ENCODE measurements around the gene PPM1B. TPM values are rescaled to one million over a fixed set of nuclear protein-coding genes. Genes with fewer than 3 reads are reported as not detected.
A peak's percentile ranks its signal among the peaks of the same experiment; 100 is the strongest.

PPM1B gene
- total RNA-seq, 3 donors from 2014 or later (not counting 1 experiment from before 2014, with no cell fraction given), result 79.9 to 102 (median 98.8) TPM

GRCh38 chr2:44200011-44200410 is 31.3 kb downstream of the PPM1B start:
- Histone ChIP-seq H3K4me1 (ENCODE audit: control insufficient read depth, insufficient read depth, low read length) (peaks cover 3% of the 10 kb centered on the region), H3K4me3 (ENCODE audit: low read length) (no peak overlapping the region), H3K36me3 (ENCODE audit: control insufficient read depth, insufficient read depth, low read length) (peaks cover 6% of the 10 kb centered on the region), H3K27ac (ENCODE audit: low read length) (no peak overlapping the region), H3K27me3 (ENCODE audit: control insufficient read depth, insufficient read depth, low read length) (no peaks in the 10 kb centered on the region), H3K9me3 (ENCODE audit: control insufficient read depth, insufficient read depth, low read length) (no peaks in the 10 kb centered on the region)
- WGBS (ENCODE audit: insufficient coverage), result 100% methylated on average over 1 of the region's 1 CpG
- no peaks in the 10 kb centered on the region for H3K9me3 Mint-ChIP-seq
- no peaks in the 10 kb centered on the region for H3K27me3 Mint-ChIP-seq (ENCODE audit: low read depth in 2 of 2)
- no peak for ATAC-seq
- peak overlapping the region; percentile 29 to 49 for H3K27ac Mint-ChIP-seq
- no peak overlapping the region for H3K4me3 Mint-ChIP-seq
- H3K36me3 Mint-ChIP-seq, result peaks cover 10% of the 10 kb centered on the region
- DNase-seq, result no peak
- no peak for TF ChIP-seq CTCF (IDR thresholded peaks at IDR 0.05)
- H3K4me1 Mint-ChIP-seq, result peaks cover 61 to 65% of the 10 kb centered on the region in 2 donors
- intact Hi-C loops (cut with micrococcal nuclease), result no loop called here

- Histone ChIP-seq H3K27ac (ENCODE audit: low read length) (no peak overlapping the region), H3K4me3 (ENCODE audit: low read length) (no peak overlapping the region), H3K27me3 (ENCODE audit: control insufficient read depth, insufficient read depth, low read length) (no peaks in the 10 kb centered on the region), H3K36me3 (ENCODE audit: control insufficient read depth, insufficient read depth, low read length) (peaks cover 6% of the 10 kb centered on the region), H3K9me3 (ENCODE audit: control insufficient read depth, insufficient read depth, low read length) (no peaks in the 10 kb centered on the region), H3K4me1 (ENCODE audit: control insufficient read depth, insufficient read depth, low read length) (peaks cover 3% of the 10 kb centered on the region)
- intact Hi-C loops (cut with micrococcal nuclease), result no loop called here
- H3K27me3 Mint-ChIP-seq (ENCODE audit: low read depth in 2 of 2), result no peaks in the 10 kb centered on the region
- no peak for TF ChIP-seq CTCF (IDR thresholded peaks at IDR 0.05)
- DNase-seq, result no peak
- H3K27ac Mint-ChIP-seq, result peak overlapping the region; percentile 49 to 66
- WGBS (ENCODE audit: insufficient coverage), result 100% methylated on average over 3 of the region's 5 CpGs
- H3K4me1 Mint-ChIP-seq, result peaks cover 61% of the 10 kb centered on the region in 2 donors
- H3K36me3 Mint-ChIP-seq, result peaks cover 10% of the 10 kb centered on the region
- no peak for ATAC-seq
- H3K4me3 Mint-ChIP-seq, result no peak overlapping the region
- H3K9me3 Mint-ChIP-seq, result no peaks in the 10 kb centered on the region
These were observed 32.1 kb downstream of the PPM1B start for GRCh38 chr2:44200759-44201158.

- Mint-ChIP-seq H3K9me3 (no peaks in the 10 kb centered on the region), H3K36me3 (peaks cover 10% of the 10 kb centered on the region), H3K27ac (peak overlapping the region; percentile 32 to 66), H3K4me1 (peaks cover 54 to 56% of the 10 kb centered on the region in 2 donors), H3K27me3 (ENCODE audit: low read depth in 2 of 2) (no peaks in the 10 kb centered on the region), H3K4me3 (no peak overlapping the region)
- peaks cover 3% of the 10 kb centered on the region for H3K4me1 ChIP-seq (ENCODE audit: control insufficient read depth, insufficient read depth, low read length)
- ATAC-seq (no peak), DNase-seq (no peak)
- 97% methylated on average over 5 of the region's 6 CpGs for WGBS (ENCODE audit: insufficient coverage)
- H3K9me3 ChIP-seq (ENCODE audit: control insufficient read depth, insufficient read depth, low read length), result no peaks in the 10 kb centered on the region
- no peaks in the 10 kb centered on the region for H3K27me3 ChIP-seq (ENCODE audit: control insufficient read depth, insufficient read depth, low read length)
- intact Hi-C loops (cut with micrococcal nuclease), result no loop called here
- H3K36me3 ChIP-seq (ENCODE audit: control insufficient read depth, insufficient read depth, low read length), result peaks cover 6% of the 10 kb centered on the region
- H3K4me3 ChIP-seq (ENCODE audit: low read length), result no peak overlapping the region
- H3K27ac ChIP-seq (ENCODE audit: low read length), result no peak overlapping the region
- TF ChIP-seq CTCF (IDR thresholded peaks at IDR 0.05), result no peak
These were observed 33.0 kb downstream of the PPM1B start for GRCh38 chr2:44201648-44202165.

- peaks cover 10% of the 10 kb centered on the region for H3K36me3 Mint-ChIP-seq
- 100% methylated on average over 2 of the region's 3 CpGs for WGBS (ENCODE audit: insufficient coverage)
- H3K36me3 ChIP-seq (ENCODE audit: control insufficient read depth, insufficient read depth, low read length), result peaks cover 6% of the 10 kb centered on the region
- H3K27ac Mint-ChIP-seq, result peak overlapping the region; percentile 32 to 54
- peak overlapping the region; percentile 4 for H3K4me3 Mint-ChIP-seq
- H3K27ac ChIP-seq (ENCODE audit: low read length), result no peak overlapping the region
- no peak for TF ChIP-seq CTCF (IDR thresholded peaks at IDR 0.05)
- H3K4me3 ChIP-seq (ENCODE audit: low read length), result no peak overlapping the region
- no peaks in the 10 kb centered on the region for H3K27me3 Mint-ChIP-seq (ENCODE audit: low read depth in 2 of 2)
- intact Hi-C loops (cut with micrococcal nuclease), result no loop called here
- H3K9me3 ChIP-seq (ENCODE audit: control insufficient read depth, insufficient read depth, low read length), result no peaks in the 10 kb centered on the region
- H3K4me1 ChIP-seq (ENCODE audit: control insufficient read depth, insufficient read depth, low read length), result peaks cover 3% of the 10 kb centered on the region
- no peak for ATAC-seq
- H3K27me3 ChIP-seq (ENCODE audit: control insufficient read depth, insufficient read depth, low read length), result no peaks in the 10 kb centered on the region
- H3K9me3 Mint-ChIP-seq, result no peaks in the 10 kb centered on the region
- peaks cover 44 to 49% of the 10 kb centered on the region in 2 donors for H3K4me1 Mint-ChIP-seq
- no peak for DNase-seq
These were observed 34.9 kb downstream of the PPM1B start for GRCh38 chr2:44203542-44203941.
